Adrenal gland (tissue), 19 donors: ENCODE data around the gene SLC22A6. TPM values are rescaled to one million over a fixed set of nuclear protein-coding genes. Genes with fewer than 3 reads are reported as not detected.
A peak's percentile ranks its signal among the peaks of the same experiment; 100 is the strongest.

ENCODE experiments used
- DNase-seq, 7 donors: peaks; one replicate each; pipeline ENCODE4 v3.0.0-alpha.2; 2019 to 2020
- H3K27ac ChIP-seq, 5 donors: fragments of 200-600 bp; sonication (generic) in 4 of 5; 1 replicate in 3 of 5; 2 replicates in 2 of 5; pipeline versions ENCODE4 v1.5.1 to v1.8.0; 2016 to 2020; ENCODE audit warnings: mild to moderate bottlenecking in 1 of 5
- H3K27me3 ChIP-seq: fragments of 200-600 bp; 2 replicates; pipeline ENCODE4 v1.8.0; 2021
- H3K36me3 ChIP-seq, 2 donors: fragments of 200-600 bp; replicated peaks in 1 of 2; 1 replicate in 1 of 2; 2 replicates in 1 of 2; pipeline versions ENCODE4 v1.5.1 to v1.8.0; 2018 to 2022
- H3K4me1 ChIP-seq, 2 donors: fragments of 200-600 bp; replicated peaks in 1 of 2; 1 replicate in 1 of 2; 2 replicates in 1 of 2; pipeline versions ENCODE4 v1.5.1 to v1.8.0; 2018 to 2021
- H3K4me3 ChIP-seq, 4 donors: fragments of 200-600 bp; sonication (generic) in 3 of 4; one replicate each; pipeline ENCODE4 v1.5.1; 2016 to 2018
- H3K9me3 ChIP-seq, 3 donors: fragments of 200-600 bp; sonication (generic) in 1 of 3; replicated peaks in 1 of 3; 1 replicate in 2 of 3; 2 replicates in 1 of 3; pipeline versions ENCODE4 v1.5.1 to v1.8.0; 2016 to 2021
- CTCF ChIP-seq, 6 experiments: fragments of 450-650 bp in 4 of 6; fragments of 200-600 bp in 2 of 6; sonication (generic) in 1 of 6; IDR thresholded peaks; 1 replicate in 5 of 6; 2 replicates in 1 of 6; pipeline versions ENCODE4 v1.5.1 to v1.8.0; 2016 to 2021; ENCODE audit warnings: antibody characterized with exemption in 6 of 6, mild to moderate bottlenecking in 2 of 6, moderate library complexity in 1 of 6
- POLR2A ChIP-seq, 2 donors: fragments of 450-650 bp; IDR thresholded peaks; one replicate each; pipeline ENCODE4 v1.6.1; 2017; ENCODE audit warnings: antibody characterized with exemption in 2 of 2, mild to moderate bottlenecking in 2 of 2, moderate library complexity in 1 of 2
- WGBS, 4 donors: extraction: QIAGEN DNeasy Blood & Tissue Kit in 2 of 4; methylation state at CpG; one replicate each; pipeline versions ENCODE4 v1.1.5 to v1.1.7; 2013 to 2017; 5-methylcytosine and 5-hydroxymethylcytosine counted together
- intact Hi-C, 2 donors: fragments of 100-400 bp; cut with DNase I; formaldehyde crosslinking; loops; one replicate each; pipeline versions ENCODE4 v1.14.1 to v1.15.0; 2022 to 2023
- long read RNA-seq, 10 donors: library from polyadenylated mRNA in 3 of 10; unstranded in 2 of 10; stranded (forward) in 1 of 10; transcript quantifications; one replicate each; pipeline ENCODE4 v2.0.0 and lab custom pipeline, GENCODE V29; 2021 to 2026
- polyA plus RNA-seq, 3 donors: library from polyadenylated mRNA; stranded (reverse); fragments of 200-250 nt in 2 of 3; fragments of 350-450 nt in 1 of 3; fragmentation: Illumina TruSeq in 1 of 3; extraction: RNeasy Lipid Tissue Mini Kit (QIAGEN cat#74804) in 1 of 3; gene quantifications; one replicate each; pipeline ENCODE4 v1.2.3, GENCODE V29; 2013 to 2014
- total RNA-seq, 9 donors: library from RNA; depleted of rRNA in 4 of 9; stranded (reverse); fragments of >200 nt in 4 of 9; fragments of 120-200 nt in 1 of 9; fragmentation: NEBNext Ultra II Directional in 1 of 9; extraction: Animal tissue kit (Norgen Biotek cat#: 25700) in 1 of 9; gene quantifications; one replicate each; pipeline versions ENCODE4 v1.1.0 to v1.2.4, GENCODE V29; 2013 to 2023
- donor health status: healthy with polysubstance abuse.
- donor health status: Bipolar disorder and iron deficiency.
- donor health status: DM: yes; HTN: yes; CAD: no.
- donor health status: DM: no; HTN: no; CAD: no.
- donor health status: DM: no; HTN: no; CAD: no.
- donor health status: DM: yes; HTN: yes; CAD: no.

SLC22A6 gene
- total RNA-seq = not detected
- not detected for polyA plus RNA-seq
- long read RNA-seq, donor 1 = 0 reads
- long read RNA-seq, donor 2 = 0 reads
- long read RNA-seq, donor 3 = 0 reads
- long read RNA-seq, donor 4 = 0 reads
- long read RNA-seq, donor 5 = 0 reads
- long read RNA-seq, donor 6 = 0 reads
- long read RNA-seq, donor 7 = 0 reads
- long read RNA-seq, donor 8 = 0 reads
- long read RNA-seq, donor 9 = 0 reads
- long read RNA-seq, donor 10 = 0 reads

- intact Hi-C loops = no loop called here
- 59 to 78% (median 72%) methylated on average over 11 to 14 of the region's 14 CpGs for WGBS, 4 donors
- Histone ChIP-seq H3K9me3 (no peaks in the 10 kb centered on the region), H3K4me1 (no peaks in the 10 kb centered on the region), H3K27ac (no peak within 1 kb of the TSS), H3K36me3 (no peaks in the 10 kb centered on the region), H3K4me3 (no peak within 1 kb of the TSS), H3K27me3 (no peaks in the 10 kb centered on the region)
- no peak for DNase-seq
- TF ChIP-seq CTCF (IDR thresholded peaks at IDR 0.05) (no peak), POLR2A (IDR thresholded peaks at IDR 0.05) (no peak)
Measured at GRCh38 chr11:62984451-62984991, at the start of gene SLC22A6. Gene SLC22A6, minus strand, starts transcription at chr11:62984967. Its CDS starts 277 bp downstream, at chr11:62984690.

- intact Hi-C loops = loop anchor here (10.0 kb wide), 1 partner anchor 182 kb away; no protein-coding TSS in a partner anchor
- no peak overlapping the region for H3K27ac ChIP-seq
- no peak overlapping the region for H3K4me3 ChIP-seq
- no peak for DNase-seq
- H3K36me3 ChIP-seq = no peaks in the 10 kb centered on the region
- peaks cover 3% of the 10 kb centered on the region for H3K27me3 ChIP-seq
- TF ChIP-seq CTCF (IDR thresholded peaks at IDR 0.05) = no peak
- TF ChIP-seq POLR2A (IDR thresholded peaks at IDR 0.05) = no peak
- 90 to 95% (median 92%) methylated on average over 4 of the region's 4 CpGs for WGBS, 4 donors
- H3K9me3 ChIP-seq = no peaks in the 10 kb centered on the region
- H3K4me1 ChIP-seq = no peaks in the 10 kb centered on the region
Measured at GRCh38 chr11:63032457-63032856, 47.7 kb upstream of the SLC22A6 start.

- Histone ChIP-seq H3K9me3 (no peaks in the 10 kb centered on the region), H3K36me3 (no peaks in the 10 kb centered on the region), H3K27ac (no peak overlapping the region), H3K4me3 (no peak overlapping the region), H3K27me3 (no peaks in the 10 kb centered on the region), H3K4me1 (no peaks in the 10 kb centered on the region)
- DNase-seq = peak; percentile 85 to 96 (median 89)
- no peak for TF ChIP-seq POLR2A (IDR thresholded peaks at IDR 0.05)
- peak; percentile 98 to 100 (median 99) for TF ChIP-seq CTCF (IDR thresholded peaks at IDR 0.05)
- intact Hi-C loops = loop anchor here (1.0 to 5.0 kb wide), 2 partner anchors 117 to 118 kb away; no protein-coding TSS in a partner anchor
- 3 to 13% (median 12%) methylated on average over 17 to 19 of the region's 19 CpGs for WGBS, 4 donors
Measured at GRCh38 chr11:63023841-63024648, 39.3 kb upstream of the SLC22A6 start.

- Histone ChIP-seq H3K27ac (no peak overlapping the region), H3K4me1 (no peaks in the 10 kb centered on the region), H3K4me3 (no peak overlapping the region), H3K9me3 (no peaks in the 10 kb centered on the region), H3K27me3 (no peaks in the 10 kb centered on the region), H3K36me3 (no peaks in the 10 kb centered on the region)
- intact Hi-C loops = loop anchor here in 1 of 2 donors (5.0 kb wide), 1 partner anchor 116 kb away; no protein-coding TSS in a partner anchor
- TF ChIP-seq POLR2A (IDR thresholded peaks at IDR 0.05) = no peak
- TF ChIP-seq CTCF (IDR thresholded peaks at IDR 0.05) = no peak
- DNase-seq = no peak
- 79 to 88% (median 83%) methylated on average over 11 of the region's 11 CpGs for WGBS, 4 donors
Measured at GRCh38 chr11:63023222-63023814, 38.6 kb upstream of the SLC22A6 start.
